HG03135 (cell line): ENCODE measurements around the gene DDX46.
"Not testable (repeated sequence)": the region's sequence is repeated elsewhere in the genome, so short reads cannot be mapped to it uniquely, and the experiment has no call there.

Experiments used
- ATAC-seq: cut with Tn5 transposase; IDR thresholded peaks from one replicate; pipeline ENCODE4 v1.9.1; 2021; ENCODE audit warnings: mild to moderate bottlenecking, moderate library complexity; ENCODE audit not compliant: unreplicated experiment

DDX46 gene

DNA sequence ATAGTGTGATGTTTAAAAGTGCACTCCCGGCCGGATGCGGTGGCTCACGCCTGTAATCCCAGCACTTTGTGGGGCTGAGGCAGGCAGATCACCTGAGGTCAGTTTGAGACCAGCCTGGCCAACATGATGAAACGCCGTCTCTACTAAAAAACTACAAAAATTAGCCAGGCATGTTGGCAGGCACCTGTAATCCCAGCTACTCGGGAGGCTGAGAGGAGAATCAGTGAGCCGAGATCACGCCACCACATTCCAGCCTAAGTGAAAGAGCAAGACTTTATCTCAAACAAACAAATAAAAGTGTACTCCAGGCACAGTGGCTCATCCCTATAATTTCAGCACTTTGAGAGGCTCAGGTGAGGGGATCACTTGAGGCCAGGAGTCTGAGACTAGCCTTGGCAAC lies 79.8 kb downstream of the DDX46 start:
- not testable (repeated sequence) for ATAC-seq

DNA sequence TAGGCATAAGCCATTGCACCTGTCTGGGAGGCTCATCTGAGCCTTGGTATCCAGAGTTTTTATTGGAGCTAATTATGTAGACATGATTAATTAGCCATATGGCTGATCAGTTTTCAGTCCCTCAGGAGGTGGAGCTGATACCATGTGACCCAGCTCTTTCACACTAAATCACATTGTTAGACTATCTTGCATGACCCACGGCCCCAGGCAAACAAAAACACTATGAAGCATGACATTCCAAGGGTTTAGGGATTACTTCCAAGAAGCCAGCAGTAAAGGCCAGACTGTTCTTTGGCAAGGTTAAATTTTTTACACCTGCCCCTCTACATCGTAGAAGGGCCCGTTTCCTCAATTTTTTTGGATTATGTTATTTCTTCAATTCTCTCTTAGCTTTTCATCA lies 82.2 kb downstream of the DDX46 start:
- ATAC-seq: no peak

DNA sequence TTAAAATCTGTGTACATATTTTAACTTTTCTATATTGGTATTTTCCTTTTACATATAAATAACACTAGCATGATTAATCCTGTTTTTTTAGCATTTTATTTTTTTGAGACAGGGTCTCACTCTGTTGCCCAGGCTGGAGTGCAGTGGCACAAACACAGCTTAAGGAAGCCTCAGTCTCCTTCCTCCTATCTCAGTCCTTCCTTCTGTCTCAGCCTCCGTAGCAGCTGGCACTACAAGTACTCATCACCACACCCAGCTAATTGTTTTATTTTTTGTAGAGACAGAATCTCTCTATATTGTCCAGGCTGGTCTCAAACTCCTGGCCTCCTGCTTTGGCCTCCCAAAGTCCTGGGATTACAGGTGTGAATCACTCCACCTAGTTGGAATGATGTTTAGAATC lies 85.7 kb downstream of the DDX46 start:
- no peak for ATAC-seq

DNA sequence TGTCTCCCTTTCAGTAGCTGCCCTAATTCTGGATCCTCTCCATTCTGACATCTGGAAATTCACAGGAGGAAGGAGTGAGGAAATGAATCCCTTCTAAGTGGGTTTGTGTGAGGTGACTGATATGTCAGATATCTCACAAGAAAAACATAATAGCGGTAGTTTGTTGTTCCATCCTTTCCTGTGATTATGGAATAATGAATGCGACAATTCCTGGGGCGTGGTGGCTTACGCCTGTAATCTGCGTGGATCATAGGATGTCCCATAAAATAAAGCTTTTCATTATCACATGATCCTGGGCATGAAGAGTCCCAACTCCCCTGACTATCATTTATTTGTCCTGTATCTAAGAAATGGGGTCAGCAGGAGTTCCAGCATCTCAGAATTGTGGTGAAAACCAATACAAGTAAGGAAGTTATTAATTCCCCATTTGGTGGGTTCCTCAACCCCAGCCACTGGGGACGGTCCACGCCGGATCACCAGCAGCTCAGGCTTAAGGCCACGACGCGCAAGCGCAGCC lies 86.8 kb downstream of the DDX46 start:
- no peak for ATAC-seq

DNA sequence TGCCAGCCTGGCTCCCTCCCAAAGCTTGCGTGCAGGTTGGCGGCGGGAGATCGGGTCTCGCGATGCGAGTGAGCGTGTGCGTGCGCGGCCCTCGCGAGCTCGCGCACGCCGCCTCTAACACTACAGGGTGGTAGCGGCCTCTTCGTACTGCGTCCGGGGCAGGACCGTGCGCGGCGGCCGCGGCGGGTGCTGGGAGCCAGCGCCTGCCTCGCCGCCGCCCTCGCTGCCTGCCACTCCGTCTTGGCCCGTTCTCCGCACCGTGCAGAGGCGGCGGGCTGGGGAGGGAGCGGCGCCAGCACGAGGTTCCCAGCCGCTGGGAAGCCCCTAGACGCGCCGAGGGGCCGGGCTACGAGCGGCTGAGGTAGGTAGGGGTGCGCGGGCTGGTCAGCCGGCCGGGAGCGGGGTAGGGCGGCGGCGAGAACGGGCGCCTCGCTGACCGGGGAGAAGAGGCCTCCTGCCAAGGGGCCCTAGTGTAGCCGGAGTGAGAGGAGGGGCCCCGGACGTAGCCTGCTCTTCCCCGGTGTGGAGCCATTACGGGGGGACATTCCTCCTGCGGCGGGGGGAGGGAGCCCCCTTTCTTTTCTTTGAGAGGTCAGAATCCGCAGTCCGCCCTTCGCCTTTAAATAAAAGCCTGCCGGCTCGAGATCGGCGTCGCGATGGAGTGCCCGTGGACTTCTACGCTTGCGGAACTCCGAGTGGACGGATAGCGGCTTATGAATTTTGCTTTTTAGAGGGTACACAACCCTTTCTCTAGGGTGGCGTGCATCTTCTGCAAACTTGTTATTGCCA lies 87.5 kb downstream of the DDX46 start, which contains the start of gene C5orf24:
Gene C5orf24 (plus strand): TSS at position 117 of the 789 bp plus-strand sequence. CDS start 8,933 bp downstream, outside the sequence.
- ATAC-seq: peak; percentile 92

DNA sequence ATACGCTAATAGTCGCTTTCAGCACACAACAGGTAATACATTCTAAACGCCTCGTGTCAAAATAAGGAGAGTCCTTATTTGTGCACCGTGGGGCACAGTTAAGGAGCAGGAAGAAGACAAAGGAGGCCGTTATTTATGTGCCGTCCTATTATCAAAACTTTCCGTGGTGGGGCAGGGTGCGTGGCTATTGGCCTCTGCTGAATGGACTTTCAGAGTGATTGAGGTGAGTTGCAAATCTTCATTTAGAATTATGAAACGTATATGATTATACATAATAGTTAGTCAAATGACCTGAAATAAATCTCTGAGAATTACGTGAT lies 88.0 kb downstream of the DDX46 start:
- no peak for ATAC-seq

DNA sequence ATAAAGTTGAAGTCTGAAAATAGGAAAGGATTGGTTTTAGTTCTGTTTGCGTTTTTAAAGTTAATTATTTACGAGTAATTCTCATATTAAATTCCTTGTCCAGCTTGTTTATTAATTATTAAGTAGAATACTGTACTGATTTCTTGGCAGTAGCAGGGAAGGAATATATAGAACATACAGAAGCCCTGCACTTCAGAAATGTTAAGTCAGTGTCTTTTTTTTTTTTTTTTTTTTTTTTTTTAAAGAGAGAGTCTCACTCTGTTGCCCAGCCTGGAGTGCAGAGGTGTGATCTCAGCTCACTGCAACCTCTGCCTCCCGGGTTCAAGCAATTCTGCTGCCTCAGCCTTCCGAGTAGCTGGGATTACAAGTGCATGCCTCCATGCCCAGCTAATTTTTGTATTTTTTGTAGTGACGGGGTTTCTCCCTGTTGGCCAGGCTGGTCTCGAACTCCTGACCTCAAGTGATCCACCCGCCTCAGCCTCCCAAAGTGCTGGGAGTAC lies 90.9 kb downstream of the DDX46 start:
- ATAC-seq: not testable (repeated sequence)

DNA sequence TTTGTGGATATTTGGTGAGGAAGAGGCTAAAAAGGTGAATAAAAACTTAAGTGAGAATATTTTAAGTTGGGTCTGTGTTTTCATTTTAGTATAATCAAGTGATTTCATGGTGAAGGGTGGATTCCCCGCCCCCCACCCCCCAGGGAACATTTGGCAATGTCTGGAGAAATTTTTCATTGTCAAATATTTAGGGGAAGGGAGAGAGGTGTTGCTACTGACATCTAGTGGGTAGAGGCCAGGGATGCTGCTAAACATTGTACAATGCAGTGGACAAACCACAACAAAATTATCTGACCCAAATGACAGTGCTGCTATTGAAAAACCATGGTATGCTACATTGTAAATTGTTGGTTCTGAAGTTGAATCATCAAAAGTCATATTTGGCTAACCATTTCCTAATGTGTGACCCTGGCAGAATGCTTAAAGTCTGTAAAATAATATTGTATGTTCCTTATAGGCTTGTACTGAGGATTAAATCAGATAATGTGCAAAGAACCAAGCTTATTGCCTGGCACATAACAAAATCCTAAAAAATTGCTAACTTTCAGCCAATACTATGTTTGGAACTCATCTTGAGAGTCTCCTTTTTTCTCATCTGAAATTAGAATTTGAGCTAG lies 92.8 kb downstream of the DDX46 start:
- ATAC-seq: no peak

DNA sequence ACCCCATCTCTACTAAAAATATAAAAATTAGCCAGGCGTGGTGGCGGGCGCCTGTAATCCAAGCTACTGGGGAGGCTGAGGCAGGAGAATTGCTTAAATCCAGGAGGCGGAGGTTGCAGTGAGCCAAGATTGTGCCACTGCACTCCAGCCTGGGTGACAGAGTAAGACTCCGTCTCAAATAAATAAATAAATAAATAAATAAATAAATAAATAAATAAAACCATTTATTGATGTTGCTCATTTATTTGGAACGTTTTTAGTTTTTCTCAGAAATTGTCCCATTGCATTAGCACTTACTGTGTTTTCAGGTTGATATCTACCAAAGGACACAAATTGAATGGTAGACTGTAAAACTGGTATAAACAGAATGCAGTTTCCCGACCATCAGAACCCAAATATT lies 97.9 kb downstream of the DDX46 start:
- not testable (repeated sequence) for ATAC-seq

DNA sequence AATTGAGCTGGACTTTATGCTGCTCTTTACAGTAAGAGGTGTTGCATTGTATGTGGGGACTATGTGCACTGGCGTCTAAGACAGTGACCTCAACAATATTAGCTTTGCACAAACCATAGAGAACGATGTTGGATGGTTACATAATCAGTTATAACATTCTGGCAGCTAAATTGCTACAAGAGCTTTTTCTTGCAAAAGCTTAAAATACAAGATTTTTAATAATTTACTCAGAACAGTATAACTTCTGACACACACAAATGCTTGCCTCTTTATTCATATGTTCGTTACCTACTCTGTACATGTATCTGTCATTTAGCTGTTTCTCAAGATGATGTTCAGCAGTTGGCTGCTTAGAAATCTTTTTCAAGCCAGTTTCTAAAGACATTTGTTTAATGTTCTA lies 98.8 kb downstream of the DDX46 start:
- no peak for ATAC-seq

DNA sequence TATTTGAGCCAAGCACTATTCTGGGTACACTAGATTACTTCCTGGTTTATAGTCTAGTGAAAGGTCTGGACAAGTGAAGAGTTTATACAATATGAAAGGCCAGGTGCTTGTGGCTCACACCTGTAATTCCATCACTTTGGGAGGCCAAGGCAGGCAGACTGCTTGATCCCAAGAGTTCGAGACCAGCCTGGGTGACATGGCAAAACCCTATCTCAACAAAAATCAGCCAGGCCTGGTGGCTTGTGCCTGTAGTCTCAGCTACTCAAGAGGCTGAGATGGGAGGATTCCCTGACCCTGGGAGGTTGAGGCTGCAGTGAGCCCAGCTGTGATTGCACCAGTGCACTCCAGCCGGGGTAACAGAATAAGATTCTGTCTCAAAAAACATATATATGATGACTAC lies 106.1 kb downstream of the DDX46 start:
- no peak for ATAC-seq

DNA sequence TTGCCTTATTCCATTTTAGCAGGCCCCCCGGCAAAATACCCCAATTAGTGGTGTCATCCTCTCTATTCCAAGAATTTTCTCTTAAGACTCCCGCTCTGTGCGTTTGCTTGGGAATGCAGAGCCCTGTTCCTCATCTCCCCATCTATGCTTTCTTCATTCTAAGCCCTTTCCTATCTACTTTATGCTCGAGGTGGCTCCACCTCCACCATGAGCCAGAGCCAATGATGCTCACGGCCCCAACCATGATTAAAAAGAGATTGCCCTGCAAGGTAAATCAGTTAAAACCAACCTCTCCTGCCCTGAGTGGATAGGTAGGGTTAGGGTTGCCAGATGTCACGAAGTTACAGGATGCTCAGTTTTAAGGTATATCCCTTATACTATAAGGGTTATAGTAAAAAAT lies 114.9 kb downstream of the DDX46 start:
- no peak for ATAC-seq

DNA sequence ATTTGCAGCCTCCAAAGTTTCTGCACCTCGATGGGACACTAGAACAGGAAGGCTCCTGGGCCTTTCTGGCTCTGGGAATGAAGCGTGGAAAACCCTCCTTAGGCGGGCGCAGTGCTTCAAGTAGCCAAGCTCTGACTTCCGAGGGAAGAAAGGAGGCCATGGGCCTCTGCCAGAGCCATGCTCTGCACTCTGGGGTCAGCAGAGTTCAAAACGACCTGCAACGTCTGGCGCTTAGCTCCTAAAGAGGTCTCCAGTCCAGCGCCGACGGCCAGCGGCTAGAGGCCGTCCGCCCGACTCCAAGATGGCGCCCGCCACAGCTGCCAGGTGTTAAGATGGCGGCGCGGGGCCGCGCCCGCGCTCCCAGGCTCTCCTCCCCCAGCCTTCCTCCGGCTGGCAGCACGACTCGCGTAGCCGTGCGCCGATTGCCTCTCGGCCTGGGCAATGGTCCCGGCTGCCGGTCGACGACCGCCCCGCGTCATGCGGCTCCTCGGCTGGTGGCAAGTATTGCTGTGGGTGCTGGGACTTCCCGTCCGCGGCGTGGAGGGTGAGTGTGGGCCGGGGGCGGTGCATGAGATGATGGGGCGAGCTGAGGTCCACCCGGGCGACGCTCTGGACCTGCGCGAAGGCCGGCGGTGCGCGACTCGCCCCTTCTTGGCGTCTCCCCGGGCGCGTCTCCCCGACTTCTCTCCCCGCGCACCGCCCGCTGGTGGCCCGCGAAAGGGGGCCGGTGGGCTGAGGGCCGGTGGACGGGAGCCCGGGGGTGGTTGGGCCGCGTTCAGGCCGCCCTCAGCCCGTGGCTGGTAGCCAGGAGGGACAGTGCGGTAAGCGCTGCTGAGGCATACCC lies 115.6 kb downstream of the DDX46 start, which contains the start of gene TXNDC15:
Gene TXNDC15 (plus strand): TSS at position 385 of the 844 bp plus-strand sequence. CDS start 57 bp downstream, at position 442.
- ATAC-seq: peak; percentile 82

DNA sequence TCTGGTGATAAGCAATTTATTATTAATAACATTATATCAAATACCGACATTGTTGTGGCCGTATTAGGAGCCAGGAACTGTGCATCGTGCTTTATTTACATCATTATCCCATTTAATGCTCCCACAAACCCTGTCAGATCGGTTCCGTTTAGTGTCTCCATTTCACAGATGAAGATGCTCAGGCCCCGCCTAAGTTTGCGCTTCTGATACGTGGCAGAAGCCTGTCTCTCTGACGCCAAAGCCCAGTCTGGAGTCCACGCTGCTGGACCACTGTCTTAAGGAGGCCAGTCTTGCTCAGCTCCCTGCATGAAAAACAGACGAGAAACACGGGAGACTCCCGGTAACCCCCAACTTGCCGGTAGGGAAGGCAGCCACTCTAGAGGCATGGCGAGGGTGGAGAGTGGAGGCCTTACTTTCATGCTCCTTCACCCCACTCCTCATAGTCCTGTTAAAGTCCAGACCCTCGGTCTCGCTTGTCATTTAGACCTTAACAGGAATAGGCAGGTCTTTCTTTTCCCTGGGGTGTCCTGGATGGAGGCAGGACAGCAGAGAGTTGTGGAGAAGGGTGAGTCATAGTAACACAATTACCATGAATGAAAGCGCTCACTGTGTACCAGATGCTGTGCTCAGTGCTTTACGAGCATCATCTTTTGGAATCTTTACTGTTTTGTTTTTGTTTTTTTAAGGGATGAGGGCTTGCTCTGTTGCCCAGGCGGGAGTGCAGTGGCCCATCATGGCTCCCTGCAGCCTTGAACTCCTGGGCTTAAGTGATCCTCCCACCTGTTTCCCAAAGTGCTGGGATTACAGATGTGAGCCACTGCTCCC lies 116.5 kb downstream of the DDX46 start:
- ATAC-seq: peak; percentile 23

DNA sequence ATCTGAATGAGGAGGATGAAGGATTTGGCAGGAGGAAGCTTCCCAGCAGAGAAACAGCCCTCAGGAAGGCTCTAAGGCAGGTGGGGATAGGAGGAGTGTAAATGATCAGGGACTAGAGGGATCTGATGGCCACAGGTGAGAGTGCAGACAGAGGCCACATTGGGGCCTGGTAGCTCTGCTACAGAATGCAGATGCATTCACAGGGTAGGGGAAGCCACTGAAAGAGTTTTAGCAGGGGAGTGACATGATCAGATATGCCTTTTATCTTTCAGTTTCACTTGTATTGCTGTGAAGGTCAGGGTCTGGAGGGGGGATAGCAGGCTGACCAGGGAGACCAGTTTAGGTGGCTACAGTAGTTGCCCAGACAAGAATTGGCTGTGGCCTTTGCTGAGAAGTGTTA lies 118.6 kb downstream of the DDX46 start:
- no peak for ATAC-seq

DNA sequence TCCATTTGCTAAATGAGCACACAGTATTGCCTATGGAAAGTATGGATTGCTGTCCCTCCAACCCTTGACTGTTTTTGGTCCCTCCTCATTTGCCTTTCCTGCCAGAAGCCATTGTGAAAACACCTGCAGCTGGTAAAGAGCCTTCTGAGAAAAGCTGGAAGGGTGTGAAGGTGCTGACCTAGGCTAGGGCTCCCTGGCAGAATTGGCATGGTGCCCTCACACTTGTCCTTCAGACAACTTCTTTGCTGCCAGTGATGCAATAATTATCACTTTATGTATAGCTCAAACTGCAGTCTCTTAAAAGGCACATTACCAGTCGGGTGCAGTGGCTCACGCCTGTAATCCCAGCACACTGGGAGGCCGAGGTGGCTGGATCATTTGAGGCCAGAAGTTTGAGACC lies 119.8 kb downstream of the DDX46 start:
- ATAC-seq: no peak

DNA sequence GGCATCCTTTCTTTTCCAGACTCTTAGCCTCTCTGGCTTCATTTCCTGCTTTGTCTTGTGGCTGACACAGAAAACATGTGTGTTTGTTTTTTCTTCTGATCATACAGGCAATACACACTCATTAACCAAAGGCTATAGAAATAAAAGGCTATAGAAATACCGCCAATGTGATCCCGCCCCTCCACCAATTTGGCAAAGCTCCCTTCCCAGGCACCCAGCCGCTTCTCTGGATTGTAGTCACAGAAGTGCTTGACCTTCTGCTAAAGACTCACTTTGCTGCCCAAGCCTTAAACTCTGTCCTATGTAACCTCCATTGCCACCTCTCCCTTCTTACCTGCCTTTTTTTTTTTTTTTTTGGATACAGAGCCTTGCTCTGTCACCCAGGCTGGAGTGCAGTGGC lies 120.9 kb downstream of the DDX46 start:
- ATAC-seq: no peak
